Measurements from ENCODE around the gene ATG7. TPM values are rescaled to one million over a fixed set of nuclear protein-coding genes. Genes with fewer than 3 reads are reported as not detected.

ATG7 gene
- total RNA-seq, 1 donor from 2014 or later: 68.9 TPM

- intact Hi-C loops (cut with DNase I): no loop called here
- ATAC-seq (no peak), DNase-seq (ENCODE audit: low spot score) (peak; percentile 26)
Measured at GRCh38 chr3:11536132-11536935, 264.1 kb downstream of the ATG7 start.

- intact Hi-C loops (cut with DNase I): no loop called here
- DNase-seq (ENCODE audit: low spot score): no peak
- ATAC-seq: no peak
Measured at GRCh38 chr3:11536936-11537612, 264.9 kb downstream of the ATG7 start.

GRCh38 chr3:11538581-11538980, 266.4 kb downstream of the ATG7 start:
- DNase-seq (ENCODE audit: low spot score) (no peak), ATAC-seq (no peak)
- intact Hi-C loops (cut with DNase I): no loop called here

DNA sequence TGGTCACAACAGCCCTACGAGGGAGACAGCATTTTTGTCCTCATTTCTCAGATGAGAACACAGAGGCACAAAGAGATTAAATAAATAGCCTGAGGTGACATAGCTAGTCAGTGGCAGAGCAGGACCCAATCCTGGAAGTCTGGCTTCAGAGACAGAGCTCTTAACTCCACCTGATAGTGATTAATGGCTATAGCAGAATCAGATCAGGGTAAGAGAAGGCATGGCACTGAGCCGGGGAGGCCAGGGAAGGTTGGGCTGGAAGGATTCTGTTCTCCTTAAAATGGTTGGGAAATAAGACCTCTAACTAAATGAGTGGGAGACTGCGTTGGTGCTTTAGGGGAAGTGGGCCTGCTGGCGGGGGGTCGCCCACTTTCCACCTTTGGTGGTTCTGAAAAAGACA, 267.0 kb downstream of the ATG7 start:
- ATAC-seq (no peak), DNase-seq (ENCODE audit: low spot score) (no peak)
- intact Hi-C loops (cut with DNase I): no loop called here

DNA sequence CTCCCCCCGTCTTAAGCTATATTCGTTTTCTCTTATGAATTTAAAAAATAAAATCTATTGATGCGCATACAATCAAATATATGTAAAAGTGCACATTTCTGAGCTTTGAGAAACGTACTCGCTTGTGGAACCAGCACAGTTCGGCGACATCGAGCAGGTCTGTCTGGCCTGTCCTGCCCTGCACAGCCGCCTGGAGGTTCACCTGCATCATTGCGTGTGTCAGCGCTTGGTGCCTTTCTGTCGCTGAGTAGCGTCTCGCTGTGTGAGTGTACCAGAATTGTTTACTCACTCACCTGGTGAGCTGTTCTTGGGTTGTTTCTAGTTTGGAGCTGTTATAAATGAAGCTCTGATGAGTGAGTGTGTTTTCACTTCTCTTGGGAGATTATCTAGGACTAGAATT, 267.5 kb downstream of the ATG7 start:
- no peak for ATAC-seq
- intact Hi-C loops (cut with DNase I): no loop called here
- DNase-seq (ENCODE audit: low spot score): no peak

DNA sequence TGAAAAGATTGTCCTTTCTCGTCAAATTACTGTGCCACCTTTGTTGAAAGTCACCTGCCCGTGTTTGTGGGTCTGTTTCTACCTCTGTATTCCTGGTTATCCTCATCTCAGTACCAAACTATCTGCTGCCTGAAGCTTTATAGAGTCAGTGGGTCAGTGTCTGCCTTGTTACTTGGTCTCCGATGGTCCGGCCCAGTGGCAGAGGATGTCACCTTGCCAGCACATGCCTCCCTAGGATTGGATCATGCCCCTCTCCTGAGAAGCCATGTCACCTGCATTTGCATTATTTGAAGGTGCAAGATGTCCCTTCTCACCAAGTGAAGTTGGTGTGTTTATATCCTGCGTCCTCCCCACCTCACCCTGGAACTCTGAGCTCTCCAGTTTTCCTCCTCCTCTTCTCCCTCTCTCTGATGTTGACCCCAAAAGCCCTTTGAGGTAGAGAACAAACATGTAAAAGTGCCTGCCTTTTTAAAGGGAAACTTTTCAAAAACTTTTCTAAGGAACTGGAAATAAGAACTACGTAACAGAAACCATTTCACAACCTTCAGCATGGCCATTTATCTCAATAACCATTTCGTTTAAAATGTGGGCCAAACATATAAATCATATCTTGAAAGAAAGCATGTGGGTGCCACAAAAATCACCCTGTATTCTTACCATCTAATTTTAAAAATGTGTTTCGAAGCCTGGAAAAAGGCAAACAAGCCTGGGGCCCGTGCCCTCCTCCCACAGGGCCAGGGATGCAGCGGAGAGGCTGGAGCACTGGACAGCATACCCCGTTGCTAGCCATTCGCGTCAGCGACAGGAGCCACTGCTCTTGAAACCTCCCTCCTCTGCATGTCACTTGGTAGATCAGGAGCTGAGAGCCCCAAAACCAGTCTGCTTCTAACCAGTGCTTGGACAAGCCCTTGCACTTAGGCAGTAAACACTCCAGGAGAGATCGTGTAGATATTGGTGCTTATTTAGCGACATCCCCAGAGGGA, 269.4 kb downstream of the ATG7 start:
- DNase-seq (ENCODE audit: low spot score): no peak
- intact Hi-C loops (cut with DNase I): no loop called here

GRCh38 chr3:11542551-11542950, 270.4 kb downstream of the ATG7 start:
- ATAC-seq (no peak), DNase-seq (ENCODE audit: low spot score) (peak; percentile 38)
- intact Hi-C loops (cut with DNase I): no loop called here

More for the DNA sequence above, 269.4 kb downstream of the ATG7 start:
- ATAC-seq: no peak

DNA sequence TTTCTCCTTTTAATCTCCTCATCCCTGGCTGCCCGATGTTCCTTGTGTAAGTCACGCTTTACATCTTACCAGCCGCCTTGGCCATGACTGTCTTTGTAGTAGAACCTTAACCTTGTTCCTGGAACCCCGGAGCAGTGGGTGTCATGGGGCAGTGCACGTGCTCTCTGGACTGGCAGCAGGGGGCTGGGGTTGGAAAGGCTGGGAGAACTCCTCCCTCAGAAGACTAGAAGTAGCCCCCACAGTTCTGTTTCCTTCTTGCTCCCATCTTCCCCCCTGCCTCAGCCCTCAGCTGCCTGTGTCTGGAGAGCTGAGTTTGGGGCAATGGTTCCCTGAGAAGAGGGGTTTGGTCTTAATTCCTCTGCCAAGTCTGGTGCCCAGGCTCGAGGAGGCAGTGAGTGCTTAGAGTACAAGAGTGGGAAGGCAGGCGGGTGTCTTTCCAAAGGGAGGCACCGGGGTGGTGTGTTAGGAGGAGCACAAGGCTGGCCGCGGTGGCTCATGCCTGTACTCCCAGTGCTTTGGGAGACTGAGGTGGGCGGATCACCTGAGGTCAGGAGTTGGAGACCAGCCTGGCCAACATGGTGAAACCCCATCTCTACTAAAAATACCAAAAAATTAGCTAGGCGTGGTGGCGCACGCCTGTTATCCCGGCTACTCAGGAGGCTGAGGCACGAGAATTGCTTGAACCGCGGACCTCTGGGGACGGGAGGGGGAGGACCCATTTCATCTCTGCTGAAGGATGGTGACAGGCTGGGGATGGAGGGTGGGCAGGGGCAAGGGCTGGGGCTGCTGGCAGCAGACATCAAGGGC, 271.1 kb downstream of the ATG7 start:
- intact Hi-C loops (cut with DNase I): no loop called here
- DNase-seq (ENCODE audit: low spot score) (peak; percentile 52), ATAC-seq (no peak)

DNA sequence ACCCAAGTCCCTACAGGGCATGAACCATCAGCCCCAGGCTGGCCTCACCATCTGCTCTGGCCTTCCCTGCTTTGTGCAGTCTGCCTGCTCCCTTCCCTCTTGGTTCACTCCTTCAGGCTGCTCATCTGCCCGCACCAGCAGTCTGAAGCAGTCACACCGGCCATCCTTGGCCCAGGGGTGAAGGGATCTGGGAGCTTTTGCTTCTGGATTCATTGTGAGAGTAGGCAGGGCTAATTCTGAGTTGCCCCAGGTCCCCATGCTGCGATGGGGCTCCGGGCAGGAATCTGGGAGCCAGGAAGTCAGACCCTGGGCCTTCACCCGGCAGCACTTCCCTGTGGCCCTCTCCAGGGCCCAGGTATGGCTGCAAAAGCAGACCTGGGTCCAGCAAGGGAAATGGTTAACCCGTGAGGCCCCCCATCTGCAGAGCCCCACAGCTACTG, 271.8 kb downstream of the ATG7 start:
- peak; percentile 49 for DNase-seq (ENCODE audit: low spot score)
- intact Hi-C loops (cut with DNase I): no loop called here
- no peak for ATAC-seq

GRCh38 chr3:11544412-11545181, 272.4 kb downstream of the ATG7 start:
- DNase-seq (ENCODE audit: low spot score): peak; percentile 69
- intact Hi-C loops (cut with DNase I): no loop called here
- peak; percentile 61 for ATAC-seq

DNA sequence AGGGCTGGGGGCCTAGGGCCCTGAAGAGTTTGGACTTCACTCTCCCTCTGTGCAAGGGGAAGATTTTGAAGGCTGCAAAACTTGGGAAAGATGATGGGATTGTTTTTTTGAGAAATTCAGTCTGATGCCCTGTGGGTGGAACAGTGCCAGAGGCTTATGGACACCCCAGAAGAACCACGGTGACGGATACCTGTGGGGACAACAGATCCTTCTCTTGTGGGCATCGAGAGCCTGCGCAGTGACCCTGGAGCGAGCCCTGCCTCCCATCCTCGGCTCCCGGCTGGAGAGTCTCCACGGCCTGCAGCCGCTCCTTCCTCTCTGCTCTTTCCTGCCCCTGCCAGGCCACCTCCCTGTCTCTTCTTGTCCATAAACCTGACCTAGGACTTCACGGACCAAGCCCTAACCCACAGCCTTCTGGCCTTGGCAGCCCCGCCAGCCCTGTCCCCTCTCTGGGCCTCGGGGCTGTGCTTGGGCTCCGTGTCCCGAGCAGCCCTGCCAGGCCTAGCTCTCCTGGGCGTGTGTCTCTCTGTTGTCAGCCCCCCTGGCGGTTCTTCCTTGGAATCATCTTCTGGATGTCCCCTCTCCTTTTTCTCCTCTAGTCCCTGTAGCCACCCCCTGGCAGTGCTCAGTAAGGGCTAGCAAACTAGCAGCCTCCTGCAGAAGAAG, 273.1 kb downstream of the ATG7 start:
- ATAC-seq: peak; percentile 61
- peak; percentile 57 for DNase-seq (ENCODE audit: low spot score)
- intact Hi-C loops (cut with DNase I): no loop called here

GRCh38 chr3:11546657-11547302, 274.6 kb downstream of the ATG7 start:
- DNase-seq (ENCODE audit: low spot score): peak; percentile 50
- ATAC-seq: no peak
- intact Hi-C loops (cut with DNase I): no loop called here

- no peak for ATAC-seq
- intact Hi-C loops (cut with DNase I): no loop called here
- DNase-seq (ENCODE audit: low spot score): no peak
Measured at GRCh38 chr3:11547498-11547897, 275.3 kb downstream of the ATG7 start.

DNA sequence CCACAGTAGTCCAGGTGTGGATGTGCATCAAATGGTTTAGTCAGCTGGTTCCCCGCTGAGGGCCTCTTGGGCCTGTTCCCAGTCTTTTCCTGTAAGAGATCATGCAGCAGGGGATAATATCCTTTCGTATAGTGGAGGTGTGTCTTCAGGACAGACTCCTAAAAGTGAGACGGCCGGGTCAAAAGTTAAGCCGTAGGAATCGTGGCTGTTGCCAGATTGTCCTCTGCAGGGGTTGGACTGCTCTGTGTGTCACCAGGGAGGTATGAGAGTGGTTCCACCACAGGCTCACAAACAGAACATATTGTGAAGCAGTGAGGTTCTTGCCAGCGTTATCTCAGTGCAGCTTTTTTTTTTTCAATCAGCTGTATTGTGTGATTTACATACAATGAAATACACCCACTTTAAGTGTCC, 276.5 kb downstream of the ATG7 start:
- intact Hi-C loops (cut with DNase I): no loop called here
- peak; percentile 57 for DNase-seq (ENCODE audit: low spot score)
- peak; percentile 2 for ATAC-seq

GRCh38 chr3:11549580-11550140, 277.5 kb downstream of the ATG7 start:
- DNase-seq (ENCODE audit: low spot score): peak; percentile 42
- intact Hi-C loops (cut with DNase I): no loop called here
- no peak for ATAC-seq

DNA sequence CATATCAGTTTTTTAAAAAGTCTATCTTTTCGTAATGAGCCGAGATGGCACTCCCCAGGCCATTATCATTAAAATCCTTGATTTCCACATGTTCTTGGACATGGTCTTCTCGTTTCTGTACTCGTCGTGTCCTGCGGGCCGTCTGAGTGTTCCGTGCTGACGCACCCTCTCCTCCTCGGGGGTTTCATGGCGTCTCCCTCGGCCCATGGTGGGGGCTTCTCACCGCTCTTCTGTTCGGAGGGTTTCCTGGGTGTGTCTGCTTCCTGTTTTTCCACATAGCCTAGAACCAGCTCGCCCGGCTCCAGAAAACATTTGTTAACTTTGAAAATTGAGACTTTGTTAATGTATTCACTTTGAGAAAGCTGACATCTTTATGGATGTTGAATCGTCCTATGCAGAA, 278.8 kb downstream of the ATG7 start:
- ATAC-seq: peak; percentile 6
- DNase-seq (ENCODE audit: low spot score): peak; percentile 60

More for the DNA sequence above, 278.8 kb downstream of the ATG7 start:
- intact Hi-C loops (cut with DNase I): no loop called here
